Measurements from ENCODE around the gene OLIG1.

The OLIG1 gene

DNA sequence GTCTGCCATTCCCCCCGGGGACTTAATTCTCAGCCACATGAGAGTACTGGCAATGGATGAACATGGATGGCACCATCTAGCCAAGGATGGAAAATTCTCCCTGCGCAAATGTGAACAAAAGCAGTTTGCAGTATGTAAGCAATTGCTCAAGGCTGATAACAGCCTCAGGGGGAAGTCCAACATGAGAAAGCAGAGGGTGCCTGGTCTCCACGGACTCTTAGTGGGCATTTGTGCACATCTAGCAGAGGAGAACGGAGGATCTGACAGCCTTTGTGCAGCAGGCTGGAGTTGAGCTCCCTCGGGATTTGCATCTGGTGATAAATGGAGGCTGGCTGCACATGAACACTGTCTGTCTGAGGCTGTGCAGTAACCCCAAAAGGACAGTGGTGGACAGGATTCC lies 13.9 kb upstream of the OLIG1 start:
- Histone ChIP-seq H3K4me2 (ENCODE audit: low read depth, low read length, poor library complexity, severe bottlenecking) (no peak overlapping the region), H3K4me3 (ENCODE audit: low read length, poor library complexity, severe bottlenecking) (no peak overlapping the region), H3F3A (ENCODE audit: low read depth) (peaks cover 13% of the 10 kb centered on the region), H3K9me2 (replicated peaks; ENCODE audit: low read depth, low read length) (no peaks in the 10 kb centered on the region), H3K79me2 (ENCODE audit: insufficient read depth, low read length) (no peaks in the 10 kb centered on the region), H2AFZ (ENCODE audit: low read length) (no peak overlapping the region; the same call in 1 of the 2 replicates), H3K4me1 (ENCODE audit: insufficient read depth, low read length, poor library complexity, severe bottlenecking) (peaks cover 50% of the 10 kb centered on the region), H4K20me1 (ENCODE audit: insufficient read depth, low read length, poor library complexity, severe bottlenecking) (no peaks in the 10 kb centered on the region), H3K9ac (ENCODE audit: low read depth, low read length, poor library complexity, severe bottlenecking) (no peak overlapping the region), H3K9me3 (ENCODE audit: insufficient read depth, low read depth, low read length) (no peaks in the 10 kb centered on the region), H3K27me3 (ENCODE audit: insufficient read depth, low read length, poor library complexity, severe bottlenecking) (no peaks in the 10 kb centered on the region), H3K36me3 (ENCODE audit: insufficient read depth, low read length) (no peaks in the 10 kb centered on the region)
- TF ChIP-seq CTCF (conservative IDR thresholded peaks at IDR 0.05; ENCODE audit: low read length), result no peak
- TF ChIP-seq EZH2phosphoT487 (IDR thresholded peaks at IDR 0.05; ENCODE audit: borderline replicate concordance), result no peak

DNA sequence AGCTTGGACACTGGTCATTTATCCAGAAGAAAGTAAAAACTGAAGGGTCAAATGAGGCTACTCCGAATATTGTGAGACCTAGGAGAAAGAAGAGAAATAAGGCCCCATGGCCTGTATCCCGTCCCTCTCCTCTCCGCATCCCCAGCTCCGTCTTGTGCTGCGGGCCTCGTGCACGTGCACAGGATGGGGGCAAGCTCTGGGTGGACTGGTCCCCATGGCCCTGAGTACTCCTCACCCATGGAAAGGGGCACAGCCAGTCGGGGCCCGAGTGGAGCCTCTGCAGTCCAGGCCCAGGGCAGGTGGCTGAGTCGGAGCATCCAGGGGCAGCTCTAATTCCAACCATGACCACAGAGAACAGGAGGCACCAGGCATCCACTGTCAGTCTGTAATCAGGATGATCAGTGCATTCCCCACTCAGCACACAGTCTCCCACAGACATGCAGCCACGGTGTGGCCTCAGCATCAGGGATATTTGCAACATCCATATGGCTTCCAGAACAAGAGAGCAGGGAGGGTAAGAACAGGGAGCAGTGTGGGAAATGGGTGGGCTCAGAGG lies 12.5 kb upstream of the OLIG1 start:
- H3K27me3 ChIP-seq (ENCODE audit: insufficient read depth, low read length, poor library complexity, severe bottlenecking), result no peaks in the 10 kb centered on the region
- no peak overlapping the region for H3K4me2 ChIP-seq (ENCODE audit: low read depth, low read length, poor library complexity, severe bottlenecking)
- H3K9me2 ChIP-seq (replicated peaks; ENCODE audit: low read depth, low read length), result no peaks in the 10 kb centered on the region
- TF ChIP-seq EZH2phosphoT487 (IDR thresholded peaks at IDR 0.05; ENCODE audit: borderline replicate concordance) (no peak), CTCF (conservative IDR thresholded peaks at IDR 0.05; ENCODE audit: low read length) (no peak)
- no peak overlapping the region for H2AFZ ChIP-seq (ENCODE audit: low read length)
- H3K9me3 ChIP-seq (ENCODE audit: insufficient read depth, low read depth, low read length), result no peaks in the 10 kb centered on the region
- H3K36me3 ChIP-seq (ENCODE audit: insufficient read depth, low read length), result no peaks in the 10 kb centered on the region
- peaks cover 50% of the 10 kb centered on the region for H3K4me1 ChIP-seq (ENCODE audit: insufficient read depth, low read length, poor library complexity, severe bottlenecking)
- H3K4me3 ChIP-seq (ENCODE audit: low read length, poor library complexity, severe bottlenecking), result no peak overlapping the region
- H3F3A ChIP-seq (ENCODE audit: low read depth), result peaks cover 13% of the 10 kb centered on the region
- H3K79me2 ChIP-seq (ENCODE audit: insufficient read depth, low read length), result no peaks in the 10 kb centered on the region
- peak overlapping the region; percentile 53 for H3K9ac ChIP-seq (ENCODE audit: low read depth, low read length, poor library complexity, severe bottlenecking)
- H4K20me1 ChIP-seq (ENCODE audit: insufficient read depth, low read length, poor library complexity, severe bottlenecking), result no peaks in the 10 kb centered on the region

DNA sequence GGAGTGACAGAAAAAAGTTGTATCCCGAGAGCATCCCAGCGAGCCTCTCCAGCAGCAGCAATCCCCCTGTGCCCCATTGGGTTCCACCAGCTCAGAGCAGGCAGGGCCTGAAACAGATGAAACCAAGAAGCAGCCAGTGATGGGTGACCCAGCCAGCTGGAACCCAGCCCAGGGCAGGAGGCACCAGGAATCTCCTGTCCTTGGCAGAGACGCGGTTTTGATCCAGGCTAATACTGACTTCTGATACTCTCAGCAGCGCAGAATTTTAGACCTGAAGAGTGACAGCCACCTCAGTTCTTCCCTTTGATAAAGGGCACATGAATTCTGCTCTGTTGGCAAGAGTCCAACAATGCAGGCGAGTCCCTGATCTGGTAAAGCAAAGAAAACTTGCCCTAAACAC lies 11.4 kb upstream of the OLIG1 start:
- H3K9me2 ChIP-seq (replicated peaks; ENCODE audit: low read depth, low read length), result no peaks in the 10 kb centered on the region
- H3K79me2 ChIP-seq (ENCODE audit: insufficient read depth, low read length), result no peaks in the 10 kb centered on the region
- no peaks in the 10 kb centered on the region for H3K9me3 ChIP-seq (ENCODE audit: insufficient read depth, low read depth, low read length)
- peaks cover 60% of the 10 kb centered on the region for H3K4me1 ChIP-seq (ENCODE audit: insufficient read depth, low read length, poor library complexity, severe bottlenecking)
- no peaks in the 10 kb centered on the region for H4K20me1 ChIP-seq (ENCODE audit: insufficient read depth, low read length, poor library complexity, severe bottlenecking)
- H3F3A ChIP-seq (ENCODE audit: low read depth), result peaks cover 13% of the 10 kb centered on the region
- no peaks in the 10 kb centered on the region for H3K27me3 ChIP-seq (ENCODE audit: insufficient read depth, low read length, poor library complexity, severe bottlenecking)
- no peak overlapping the region for H2AFZ ChIP-seq (ENCODE audit: low read length)
- H3K4me2 ChIP-seq (ENCODE audit: low read depth, low read length, poor library complexity, severe bottlenecking), result peak overlapping the region; percentile 62
- TF ChIP-seq CTCF (conservative IDR thresholded peaks at IDR 0.05; ENCODE audit: low read length) (no peak), EZH2phosphoT487 (IDR thresholded peaks at IDR 0.05; ENCODE audit: borderline replicate concordance) (no peak)
- peak overlapping the region; percentile 45 for H3K4me3 ChIP-seq (ENCODE audit: low read length, poor library complexity, severe bottlenecking)
- H3K36me3 ChIP-seq (ENCODE audit: insufficient read depth, low read length), result no peaks in the 10 kb centered on the region
- peak overlapping the region; percentile 53 for H3K9ac ChIP-seq (ENCODE audit: low read depth, low read length, poor library complexity, severe bottlenecking)

Measured in Loucy (cell line).